ENCODE results near the gene SLC7A10.

The SLC7A10 gene

DNA sequence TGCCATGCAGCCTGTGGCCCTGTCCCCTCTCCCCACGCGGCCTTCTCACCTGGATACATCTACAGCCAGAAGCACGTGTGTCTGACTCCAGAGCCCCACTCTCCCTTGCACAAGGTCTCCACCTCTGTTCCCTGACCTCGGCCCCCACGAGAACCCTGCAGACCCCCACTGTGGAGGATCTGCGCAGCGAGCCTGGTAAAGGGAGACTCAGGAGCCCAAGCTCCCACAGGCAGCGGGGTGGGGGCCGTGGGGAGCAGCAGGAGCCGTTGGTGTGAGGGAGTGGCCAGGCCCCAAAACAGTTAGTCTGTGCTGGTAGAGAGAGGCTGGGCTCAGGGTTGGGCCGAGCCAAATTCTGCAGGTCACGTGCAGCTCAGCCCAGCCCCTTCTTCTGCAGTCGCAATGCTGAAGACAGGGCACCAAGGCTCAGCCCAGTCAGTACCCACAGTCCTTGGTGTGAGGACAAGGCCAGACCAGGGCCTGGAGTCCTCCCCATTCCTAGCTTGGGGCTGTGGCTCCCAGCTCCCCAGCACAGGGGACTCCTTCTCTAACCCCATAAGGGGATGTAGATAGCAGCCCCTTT, 28.7 kb upstream of the SLC7A10 start:
- DNase-seq: no peak

DNA sequence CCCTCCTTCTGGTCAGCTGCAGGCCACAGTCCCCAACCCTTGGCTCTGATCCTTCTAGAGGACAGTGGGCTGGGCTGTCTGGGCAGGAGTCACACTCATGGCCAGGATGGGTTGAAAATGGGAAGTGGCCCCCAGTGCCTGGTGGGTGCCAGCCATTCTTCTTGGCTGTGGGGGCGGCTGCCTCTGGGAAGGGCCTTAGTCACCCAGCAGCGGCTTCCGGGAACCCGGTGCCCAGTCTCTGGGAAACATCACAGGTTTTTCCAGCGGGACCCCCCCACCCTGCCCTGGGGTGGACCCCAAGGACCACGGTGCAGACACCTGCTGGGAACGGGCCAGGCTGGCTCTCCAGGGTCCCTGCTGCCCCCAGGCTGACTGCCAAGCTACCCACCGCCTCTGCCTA, 27.3 kb upstream of the SLC7A10 start:
- DNase-seq: no peak

DNA sequence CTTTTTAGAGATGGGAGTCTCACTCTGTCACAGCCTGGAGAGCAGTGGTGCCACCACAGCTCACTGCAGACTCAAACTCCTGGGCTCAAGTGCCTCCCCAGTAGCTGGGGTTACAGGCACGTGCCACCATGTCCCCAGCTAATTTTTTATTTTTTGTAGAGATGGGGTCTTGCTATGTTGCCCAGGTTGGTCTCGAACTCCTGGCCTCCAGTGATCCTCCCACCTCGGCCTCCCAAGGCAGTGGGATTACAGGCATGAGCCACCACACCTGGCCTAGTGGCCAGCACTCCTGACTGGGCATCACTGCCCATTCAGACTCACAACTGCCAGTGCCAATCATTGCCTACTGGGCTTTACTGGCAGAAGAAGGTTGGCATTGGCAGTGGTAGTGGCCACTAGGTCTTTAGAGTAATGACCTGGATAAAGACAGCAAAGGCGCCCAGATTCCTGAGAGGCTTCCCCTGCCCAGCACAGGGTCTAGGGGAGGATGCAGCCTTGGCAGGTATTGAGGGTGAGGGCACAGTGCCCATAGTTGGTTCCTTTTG, 26.8 kb upstream of the SLC7A10 start:
- no peak for DNase-seq

DNA sequence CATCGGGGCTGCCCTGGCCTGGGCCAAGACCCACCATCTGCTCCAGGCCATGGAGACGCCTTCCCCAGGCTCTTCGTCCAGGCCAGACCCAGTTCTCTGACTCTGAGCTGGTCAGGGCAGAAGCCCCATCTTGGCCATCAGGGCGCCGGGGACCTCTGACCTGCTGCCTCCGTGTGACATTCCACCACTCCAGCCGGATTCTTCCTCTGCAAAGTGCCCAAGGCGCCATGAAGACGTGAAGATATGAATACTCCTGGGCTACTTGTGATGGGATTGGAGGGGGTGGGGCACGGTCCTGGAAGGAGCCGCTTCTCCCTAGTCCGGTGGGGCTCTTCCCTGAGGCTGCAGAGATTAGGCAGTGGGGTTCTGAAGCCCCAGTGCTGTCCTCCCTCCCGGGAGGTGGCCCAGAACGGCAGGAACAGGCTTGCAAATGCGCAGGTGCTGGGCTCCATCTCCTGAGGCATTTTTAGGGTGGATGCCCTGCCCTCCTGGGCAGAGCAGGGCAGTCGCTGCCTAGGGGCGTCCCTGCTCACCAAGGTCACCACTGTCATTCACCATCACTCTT, 26.0 kb upstream of the SLC7A10 start:
- DNase-seq: no peak

DNA sequence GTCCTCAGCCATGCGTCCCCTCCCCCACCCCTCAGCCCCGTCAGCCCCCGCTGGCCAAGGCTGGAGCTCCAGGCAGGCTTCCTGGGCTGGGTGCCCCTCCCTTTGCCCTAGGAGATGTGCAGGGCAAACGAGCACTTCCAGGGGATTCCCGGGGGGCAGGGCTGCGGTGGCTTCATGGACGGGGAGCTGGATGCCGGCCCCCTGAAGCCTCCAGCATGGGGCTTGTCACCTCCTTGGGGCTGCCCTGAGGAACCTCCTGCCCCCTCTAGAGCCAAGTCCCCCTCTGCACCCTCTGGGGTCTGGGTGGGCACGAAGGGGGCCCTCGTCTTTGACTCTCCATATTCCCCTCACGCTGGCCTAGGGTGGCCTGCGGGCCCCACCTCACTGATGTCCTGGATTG, 25.4 kb upstream of the SLC7A10 start:
- DNase-seq: no peak

DNA sequence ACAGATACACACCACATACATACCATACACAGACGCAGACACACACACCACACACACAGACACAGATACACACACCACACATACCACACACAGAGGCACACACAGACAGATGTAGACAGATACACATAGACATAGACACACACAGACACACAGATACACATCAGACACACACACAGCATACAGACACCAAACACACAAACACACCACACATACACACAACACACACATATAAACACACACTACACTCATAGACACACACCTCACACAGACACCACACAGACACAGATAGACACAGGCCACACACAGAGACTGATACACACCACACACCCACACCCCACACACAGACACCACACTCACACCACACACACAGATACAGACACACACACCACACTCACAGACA, 24.9 kb upstream of the SLC7A10 start:
- no peak for DNase-seq

DNA sequence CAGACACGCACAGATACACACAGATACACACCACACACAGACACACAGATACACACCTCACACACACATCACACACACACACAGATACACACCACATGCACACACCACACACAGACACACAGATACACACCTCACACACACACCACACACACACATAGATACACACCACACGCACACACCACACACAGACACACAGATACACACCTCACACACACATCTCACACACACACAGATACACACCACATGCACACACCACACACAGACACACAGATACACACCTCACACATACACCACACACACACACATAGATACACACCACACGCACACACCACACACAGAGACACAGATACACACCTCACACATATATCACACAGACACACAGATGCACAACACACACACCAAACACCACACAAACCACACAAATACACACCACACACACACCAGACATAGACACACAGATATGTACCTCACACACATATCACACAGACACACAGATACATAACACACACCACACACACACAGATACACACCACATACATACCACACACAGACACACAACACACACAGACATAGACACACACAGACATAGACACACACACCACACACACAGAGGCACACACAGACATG, 24.2 kb upstream of the SLC7A10 start:
- DNase-seq: no peak

DNA sequence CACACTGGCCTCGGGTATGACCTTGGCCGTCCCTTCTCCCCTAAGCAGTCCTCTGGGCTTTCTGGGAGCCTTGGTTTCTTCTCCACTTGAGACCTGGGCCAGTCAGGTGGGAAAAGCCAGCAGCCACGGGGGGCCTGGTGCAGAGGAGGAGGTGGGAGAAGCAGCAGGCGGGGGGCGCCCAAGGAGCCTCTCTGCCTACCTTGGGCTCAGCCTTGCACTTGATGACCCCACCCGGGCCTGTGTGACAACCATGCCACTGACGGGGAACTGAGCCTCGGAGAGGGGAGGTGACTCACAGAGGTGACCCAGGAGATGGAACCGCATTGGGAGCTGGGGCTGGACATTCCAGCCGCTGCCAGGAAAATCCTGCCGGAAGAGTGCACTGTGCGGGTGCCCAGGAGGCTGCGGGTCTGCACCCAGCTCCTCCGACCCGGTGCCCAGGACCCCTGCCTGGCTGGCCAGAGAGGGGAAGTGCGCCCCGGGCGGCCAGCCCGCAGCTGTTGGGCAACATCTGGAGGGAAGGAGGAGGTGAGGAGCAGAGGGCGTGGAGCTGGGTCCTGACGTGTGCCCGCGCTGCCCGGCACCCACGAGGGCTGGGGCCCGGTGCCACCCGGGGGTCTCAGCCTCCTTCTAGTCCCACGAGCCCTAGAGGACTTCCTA, 23.4 kb upstream of the SLC7A10 start:
- DNase-seq: no peak

DNA sequence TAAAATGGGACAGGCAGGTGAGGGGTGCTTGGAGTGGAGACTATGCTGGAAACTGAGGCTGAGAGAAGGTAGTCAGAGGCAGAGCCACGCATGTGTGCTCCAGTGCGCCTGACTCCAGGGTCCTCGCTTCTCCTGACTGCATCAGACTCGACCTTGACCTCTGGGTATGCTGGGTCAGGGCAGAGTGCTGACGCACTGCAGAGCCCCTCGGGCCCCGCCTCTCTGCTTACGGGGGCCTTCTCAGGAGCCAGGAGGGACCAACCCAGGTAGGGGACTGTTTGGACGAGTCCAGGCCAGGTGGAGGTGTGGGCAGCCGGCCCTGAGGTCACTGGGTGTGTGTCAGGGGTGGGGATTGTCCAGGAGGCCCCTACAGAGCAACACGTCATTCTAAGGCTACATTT, 22.9 kb upstream of the SLC7A10 start:
- no peak for DNase-seq

DNA sequence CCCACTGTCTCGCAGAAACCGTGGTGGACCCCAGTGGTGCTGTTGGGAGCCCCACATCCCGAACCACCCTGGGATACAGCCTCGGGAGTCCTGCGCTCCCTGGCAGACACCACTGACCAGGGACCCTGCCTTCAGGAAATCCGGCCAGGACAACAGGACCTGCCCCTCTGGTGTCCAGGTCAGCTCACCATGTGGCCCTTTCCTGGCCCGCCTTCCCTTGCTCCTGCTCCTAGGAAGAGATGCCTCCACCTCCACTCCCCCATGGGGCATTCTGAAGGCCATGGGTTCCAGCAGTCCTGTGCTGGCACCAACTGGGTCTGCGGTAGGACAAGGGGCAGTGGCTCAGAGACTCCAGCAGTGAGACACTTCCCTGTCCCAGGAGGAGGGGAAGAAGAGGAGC, 22.5 kb upstream of the SLC7A10 start:
- DNase-seq: no peak

DNA sequence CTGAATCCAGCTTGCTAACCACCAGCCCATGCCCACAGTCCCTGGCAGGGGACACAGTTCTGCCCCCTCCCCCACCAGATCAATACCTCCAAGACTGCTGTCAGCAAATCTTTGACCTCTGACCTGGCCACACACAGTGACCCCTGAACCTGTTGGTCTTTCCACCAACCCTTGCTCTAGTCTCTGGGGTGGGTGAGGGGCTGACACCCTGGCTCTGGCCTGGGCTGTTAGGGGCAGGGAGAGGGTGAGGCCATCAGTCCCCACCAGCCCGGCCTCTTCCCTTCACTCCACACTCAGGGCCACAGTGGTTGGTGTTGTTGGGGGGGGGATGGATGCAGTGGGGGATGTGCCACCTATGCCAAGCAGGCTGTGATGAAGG, 21.8 kb upstream of the SLC7A10 start:
- no peak for DNase-seq

DNA sequence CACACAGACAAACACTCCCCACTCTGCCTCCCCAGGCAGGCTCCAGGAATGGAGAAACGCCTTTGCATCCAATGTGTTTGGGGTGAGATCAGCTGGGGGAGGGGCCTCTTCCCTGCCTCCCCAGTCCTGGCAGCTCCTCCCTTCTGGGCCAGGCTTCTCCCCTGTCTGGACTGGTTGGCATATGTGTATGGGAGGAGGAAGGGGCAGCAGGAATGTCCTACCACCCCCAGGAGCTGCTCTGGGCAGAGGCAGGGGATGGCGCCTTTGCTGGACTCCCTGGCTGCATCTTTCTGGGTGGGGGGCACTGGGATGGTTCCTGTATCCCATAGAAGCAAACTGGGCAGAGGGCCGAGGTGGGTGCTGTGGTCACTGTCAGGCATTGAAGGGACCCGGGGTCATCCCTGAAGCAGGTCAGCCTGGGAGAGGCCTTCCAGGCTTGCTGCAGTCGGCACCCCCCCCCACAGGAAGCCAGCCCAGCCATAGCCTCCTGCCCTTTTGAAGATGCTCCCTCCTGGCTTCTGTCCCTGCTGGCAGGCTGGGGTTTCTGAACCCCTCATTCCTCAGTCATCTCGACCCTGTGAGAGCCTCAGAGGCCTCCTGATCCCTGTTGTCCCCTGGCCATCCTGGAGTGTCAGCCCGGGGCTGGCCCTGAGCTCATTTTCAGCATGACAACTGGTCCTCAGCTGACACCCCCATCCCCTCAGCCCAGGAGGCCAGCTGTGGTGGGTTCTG, 21.2 kb upstream of the SLC7A10 start:
- no peak for DNase-seq

DNA sequence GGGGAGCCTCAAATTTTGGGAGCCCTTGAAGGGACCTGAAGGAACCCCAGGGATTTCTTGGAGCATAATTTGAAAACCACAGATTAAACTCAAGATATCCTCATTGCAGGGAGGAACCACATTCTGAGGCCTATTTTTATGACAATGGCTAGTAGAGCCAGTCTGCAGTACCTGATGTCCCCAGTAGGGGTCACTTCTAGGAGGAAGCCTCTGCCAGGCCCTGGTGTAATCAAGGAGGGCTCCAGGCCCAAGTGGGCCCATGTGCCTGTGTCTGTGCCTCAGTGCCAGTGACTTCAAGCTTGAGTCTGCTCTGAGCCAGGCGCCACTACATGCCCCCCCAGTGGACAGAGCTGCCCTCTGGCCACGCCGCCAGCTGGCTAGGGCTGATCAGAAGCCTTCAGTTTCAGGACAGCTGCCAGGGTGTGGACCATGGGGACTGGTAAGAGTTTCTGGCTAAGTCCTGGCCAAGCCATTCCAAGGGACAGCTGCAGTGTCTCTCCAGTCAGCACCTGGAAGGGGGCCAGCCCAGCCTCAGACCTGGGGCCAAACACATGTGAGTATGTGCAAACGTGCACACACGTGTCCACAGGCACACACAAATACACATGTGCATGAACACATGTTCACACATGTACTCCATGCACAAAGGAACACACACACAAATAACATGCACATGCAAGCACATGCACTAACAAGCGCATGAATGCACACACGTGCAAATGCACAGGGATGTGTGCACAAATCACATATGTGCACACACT, 20.5 kb upstream of the SLC7A10 start:
- no peak for DNase-seq

DNA sequence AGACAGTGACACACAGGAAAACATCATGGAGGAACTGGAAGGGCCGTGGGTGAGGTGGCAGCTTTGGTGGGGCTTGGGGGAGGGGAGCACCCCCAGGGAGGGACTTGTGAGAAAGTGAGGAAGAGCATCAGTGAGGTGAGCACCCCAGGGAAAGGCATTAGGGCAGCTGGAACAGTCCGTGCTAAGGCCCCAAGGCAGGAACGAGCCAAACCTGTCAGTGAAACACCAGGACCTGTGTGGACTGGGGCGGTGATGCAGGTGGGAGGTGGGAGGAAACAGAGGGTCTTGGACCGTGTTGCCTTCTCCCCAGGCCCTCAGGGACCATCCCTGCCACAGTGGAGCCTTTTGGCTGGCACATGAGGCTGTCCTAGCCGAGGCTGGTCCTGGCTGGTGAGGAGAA, 17.3 kb upstream of the SLC7A10 start:
- DNase-seq: no peak

DNA sequence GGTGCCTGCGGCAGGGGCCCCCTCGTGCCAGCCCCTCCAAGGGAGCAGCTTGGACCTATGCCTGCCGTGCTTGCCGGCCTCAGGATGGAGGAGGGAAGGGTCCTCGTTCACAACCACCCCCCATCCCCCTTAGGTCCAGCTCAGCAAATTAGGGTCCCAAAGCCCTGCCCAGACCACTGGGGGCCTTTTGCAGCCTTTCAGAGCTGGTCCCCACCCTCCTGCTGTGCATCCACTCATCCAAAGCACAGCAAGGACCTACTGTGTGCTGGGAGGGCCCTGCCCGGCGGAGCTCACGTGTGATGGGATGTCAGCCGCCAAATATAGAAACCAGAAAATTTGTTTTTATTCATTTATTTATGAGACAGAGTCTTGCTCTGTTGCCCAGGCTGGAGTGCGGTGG, 16.5 kb upstream of the SLC7A10 start:
- no peak for DNase-seq

DNA sequence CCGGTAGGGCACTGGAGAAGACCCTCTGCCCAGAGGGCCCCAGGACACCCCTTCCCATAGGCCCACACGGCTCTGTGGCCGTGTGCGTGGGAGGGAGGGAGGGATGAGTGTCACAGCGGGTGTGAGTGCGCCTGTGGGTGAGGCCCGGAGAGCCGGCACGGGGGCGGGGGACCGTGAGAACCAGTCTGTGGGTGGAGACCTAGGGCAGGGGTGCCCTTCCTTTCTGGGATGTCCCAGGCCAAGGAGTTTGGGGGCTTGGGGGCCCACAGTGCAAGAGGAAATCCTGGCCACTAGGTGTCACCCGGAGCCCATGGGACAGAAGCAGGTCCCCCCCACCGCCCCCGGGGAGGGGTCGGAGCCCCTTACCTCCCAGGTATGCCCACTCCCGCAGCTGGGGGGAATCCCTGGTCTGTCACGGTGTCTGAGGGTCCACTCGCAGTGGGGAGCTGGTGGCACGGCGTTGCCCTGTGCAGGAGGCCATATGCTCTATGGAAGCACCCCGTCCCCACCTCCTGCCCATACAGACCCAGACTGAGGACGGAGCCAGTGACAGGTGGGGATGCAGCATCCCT, 16.0 kb upstream of the SLC7A10 start:
- peak; percentile 36 for DNase-seq

DNA sequence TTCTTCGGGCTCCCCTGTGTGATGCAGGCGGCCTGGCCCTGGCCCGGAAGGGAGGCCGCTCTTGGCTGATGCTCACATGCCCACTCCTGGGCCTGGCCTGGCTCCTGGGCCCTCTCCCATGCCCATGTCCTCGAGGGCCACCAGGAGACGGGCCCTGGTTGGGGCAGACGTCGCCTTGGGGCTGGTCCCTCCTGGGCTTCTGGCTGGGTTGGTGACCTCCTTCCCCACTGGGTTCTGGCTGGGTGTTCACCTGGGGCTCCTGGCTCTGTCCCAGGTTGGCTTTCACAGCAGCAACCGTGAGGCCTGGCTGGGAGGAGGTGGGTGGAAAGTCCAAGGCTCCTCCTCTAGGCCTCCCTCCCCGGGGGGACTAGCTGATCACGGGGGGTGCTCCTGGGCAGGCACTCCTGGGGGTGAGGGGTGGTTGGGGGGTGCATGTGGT, 15.5 kb upstream of the SLC7A10 start:
- DNase-seq: no peak

DNA sequence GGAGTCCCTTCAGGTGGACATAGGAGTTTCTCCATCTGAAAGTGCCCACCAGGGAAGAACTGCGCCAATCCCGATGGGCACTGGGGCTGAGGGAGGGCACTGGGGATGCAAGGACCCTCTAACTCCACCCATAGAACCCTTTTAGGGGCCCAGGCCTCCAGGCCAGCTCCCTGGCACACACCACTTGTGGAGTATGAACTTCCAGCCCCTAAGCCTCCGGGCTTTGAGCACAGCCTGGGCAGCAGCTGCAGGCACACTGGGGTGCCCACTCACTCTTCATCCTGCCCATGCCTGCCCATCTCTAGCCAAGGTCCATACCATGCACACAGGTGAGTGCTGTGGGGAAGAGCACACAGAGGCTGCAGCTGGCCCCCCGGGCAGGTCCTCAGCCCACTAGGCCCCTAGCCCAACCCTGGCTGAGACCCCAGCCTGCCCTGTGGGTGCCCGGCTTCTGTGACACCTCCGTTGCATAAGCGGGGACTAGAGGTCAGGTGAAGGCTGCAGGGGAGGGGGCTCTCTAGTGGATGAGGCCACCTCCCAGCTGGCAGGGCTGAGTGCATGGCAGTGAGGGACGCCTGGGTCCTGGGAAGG, 14.6 kb upstream of the SLC7A10 start:
- peak; percentile 50 for DNase-seq

DNA sequence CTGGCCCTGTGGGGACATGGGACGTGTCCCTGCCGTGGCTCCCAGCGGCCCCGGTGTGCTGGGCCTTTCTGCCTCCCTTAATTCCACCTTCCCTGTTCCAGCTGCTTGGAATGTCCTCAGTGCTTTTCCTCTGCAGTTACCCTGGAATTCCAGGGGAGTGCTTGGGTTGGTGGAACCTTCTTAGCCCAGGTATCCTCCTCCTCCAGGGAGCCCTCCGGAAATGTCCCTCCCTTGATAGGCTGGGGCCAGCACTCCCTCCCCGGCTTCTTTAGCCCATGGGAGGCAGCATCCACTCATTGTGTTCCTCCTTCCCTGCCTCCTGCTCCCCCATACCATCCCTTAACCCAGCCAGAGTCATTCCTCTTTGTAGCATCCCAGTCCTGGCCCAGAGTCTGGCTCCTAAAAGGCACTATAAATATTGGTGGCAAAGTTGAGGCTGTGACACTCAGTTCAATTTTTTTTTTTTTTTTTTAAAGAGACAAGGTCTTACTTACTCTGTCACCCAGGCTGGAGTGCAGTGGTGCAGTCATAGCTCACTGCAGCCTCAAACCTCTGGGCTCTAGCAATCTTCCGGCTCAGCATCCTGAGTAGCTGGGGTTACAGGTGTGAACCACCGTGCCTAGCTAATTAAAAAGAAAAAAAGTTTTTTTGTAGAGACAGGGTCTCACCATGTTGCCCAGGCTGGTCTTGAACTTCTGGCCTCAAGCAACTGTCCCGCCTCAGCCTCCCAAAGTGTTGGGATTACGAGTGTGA, 13.7 kb upstream of the SLC7A10 start:
- no peak for DNase-seq

DNA sequence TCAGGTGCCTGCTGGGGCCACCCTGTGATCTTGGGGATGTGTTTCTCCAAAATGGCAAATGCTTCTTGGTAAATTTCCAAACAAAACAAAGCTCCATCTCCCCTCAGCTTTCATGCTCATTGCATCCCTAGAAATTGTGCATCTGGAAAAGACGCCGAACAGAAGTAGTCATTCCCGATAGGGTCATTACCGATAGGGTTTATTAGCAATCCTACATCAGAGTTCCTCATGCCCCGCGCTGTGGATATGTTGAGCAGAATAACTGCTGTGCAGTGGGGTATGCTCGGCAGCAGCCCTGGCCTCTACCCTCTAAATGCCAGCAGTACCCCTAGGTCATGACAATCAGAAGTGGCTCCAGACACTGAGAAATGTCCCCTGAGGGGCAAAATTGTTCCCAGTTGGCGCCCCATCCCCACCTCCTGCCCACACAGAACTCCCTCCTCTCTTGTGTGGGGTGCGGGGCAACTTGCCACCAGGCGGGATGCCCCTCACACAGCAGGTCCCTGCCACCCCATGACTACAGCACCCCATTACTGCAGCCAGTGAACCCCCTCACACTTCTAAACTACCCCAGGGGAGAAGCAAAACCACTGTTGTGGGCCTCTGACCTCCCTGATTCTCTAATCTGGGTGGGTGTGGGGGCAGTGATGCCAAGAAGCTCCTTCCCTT, 13.0 kb upstream of the SLC7A10 start:
- no peak for DNase-seq

All from NCI-H345 (cell line).